ENCODE measurements around the gene ITLN1. TPM values are rescaled to one million over a fixed set of nuclear protein-coding genes. Genes with fewer than 3 reads are reported as not detected.

The ITLN1 gene
- total and polyA plus RNA-seq, 12 donors = 0.54 to 102 (median 2.9) TPM; not detected in 2

DNA sequence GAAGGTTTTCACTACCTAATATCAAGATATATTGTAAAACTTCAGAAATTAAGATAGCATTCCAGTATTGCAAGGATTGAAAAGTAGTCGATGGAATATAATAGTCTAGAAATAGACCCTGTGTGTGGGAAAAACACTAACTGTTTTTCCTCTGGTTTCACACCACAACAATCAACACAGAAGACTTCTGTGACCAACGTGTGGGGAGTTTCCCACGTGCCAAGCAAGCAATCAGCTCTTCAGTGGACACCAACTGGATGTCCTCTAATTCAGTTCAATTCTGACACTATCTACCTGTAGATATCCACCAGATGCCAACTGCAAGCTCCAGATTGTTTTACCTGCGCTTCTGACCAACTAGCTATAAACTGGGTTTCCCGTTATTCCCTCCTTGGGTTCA, 34.4 kb downstream of the ITLN1 start:
- Histone ChIP-seq H3K4me3 (no peak overlapping the region), H3K9me3 (peaks cover 0 to 6% (median 0%) of the 10 kb centered on the region in 11 donors), H3K36me3 (no peaks in the 10 kb centered on the region), H3K4me1 (peaks cover 0 to 3% (median 0%) of the 10 kb centered on the region in 9 donors), H3K27me3 (peaks cover 0 to 10% (median 0%) of the 10 kb centered on the region in 7 donors), H3K27ac (no peak overlapping the region)
- TF ChIP-seq, protein P1, sequence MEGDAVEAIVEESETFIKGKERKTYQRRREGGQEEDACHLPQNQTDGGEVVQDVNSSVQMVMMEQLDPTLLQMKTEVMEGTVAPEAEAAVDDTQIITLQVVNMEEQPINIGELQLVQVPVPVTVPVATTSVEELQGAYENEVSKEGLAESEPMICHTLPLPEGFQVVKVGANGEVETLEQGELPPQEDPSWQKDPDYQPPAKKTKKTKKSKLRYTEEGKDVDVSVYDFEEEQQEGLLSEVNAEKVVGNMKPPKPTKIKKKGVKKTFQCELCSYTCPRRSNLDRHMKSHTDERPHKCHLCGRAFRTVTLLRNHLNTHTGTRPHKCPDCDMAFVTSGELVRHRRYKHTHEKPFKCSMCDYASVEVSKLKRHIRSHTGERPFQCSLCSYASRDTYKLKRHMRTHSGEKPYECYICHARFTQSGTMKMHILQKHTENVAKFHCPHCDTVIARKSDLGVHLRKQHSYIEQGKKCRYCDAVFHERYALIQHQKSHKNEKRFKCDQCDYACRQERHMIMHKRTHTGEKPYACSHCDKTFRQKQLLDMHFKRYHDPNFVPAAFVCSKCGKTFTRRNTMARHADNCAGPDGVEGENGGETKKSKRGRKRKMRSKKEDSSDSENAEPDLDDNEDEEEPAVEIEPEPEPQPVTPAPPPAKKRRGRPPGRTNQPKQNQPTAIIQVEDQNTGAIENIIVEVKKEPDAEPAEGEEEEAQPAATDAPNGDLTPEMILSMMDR (IDR thresholded peaks at IDR 0.05) = no peak
- intact Hi-C loops (cut with DNase I) = no loop called here
- ATAC-seq (no peak), DNase-seq (no peak)
- WGBS, 2 donors = 72 to 84% methylated on average over 5 of the region's 5 CpGs

- Histone ChIP-seq H3K36me3 (no peaks in the 10 kb centered on the region), H3K9me3 (no peaks in the 10 kb centered on the region), H3K27ac (no peak overlapping the region), H3K27me3 (peaks cover 0 to 26% (median 8%) of the 10 kb centered on the region in 7 donors), H3K4me3 (no peak overlapping the region), H3K4me1 (peaks cover 0 to 5% (median 0%) of the 10 kb centered on the region in 9 donors)
- intact Hi-C loops (cut with DNase I) = no loop called here
- WGBS, 2 donors = 71% methylated on average over 12 of the region's 12 CpGs
- ATAC-seq (no peak), DNase-seq (no peak)
- TF ChIP-seq, protein P1 (IDR thresholded peaks at IDR 0.05) = no peak
These were observed 38.7 kb downstream of the ITLN1 start for GRCh38 chr1:160846281-160846680.

- Histone ChIP-seq H3K4me1 (peaks cover 0 to 9% (median 0%) of the 10 kb centered on the region in 9 donors), H3K27ac (no peak overlapping the region), H3K27me3 (peaks cover 0 to 26% (median 8%) of the 10 kb centered on the region in 7 donors), H3K36me3 (no peaks in the 10 kb centered on the region), H3K4me3 (no peak overlapping the region), H3K9me3 (no peaks in the 10 kb centered on the region)
- intact Hi-C loops (cut with DNase I) = loop anchor here in 1 of 10 donors (5.0 kb wide), 1 partner anchor 108 kb away; the partner anchor contains the start of gene ITLN2
- TF ChIP-seq, protein P1 (IDR thresholded peaks at IDR 0.05) = no peak
- ATAC-seq = no peak
- WGBS, 2 donors = 85 to 88% methylated on average over 12 of the region's 12 CpGs
- no peak for DNase-seq
These were observed 40.3 kb downstream of the ITLN1 start for GRCh38 chr1:160844447-160845232.

GRCh38 chr1:160841079-160841478, 43.9 kb downstream of the ITLN1 start:
- peaks cover 0 to 21% (median 8%) of the 10 kb centered on the region in 7 donors for H3K27me3 ChIP-seq
- peaks cover 0 to 44% (median 3%) of the 10 kb centered on the region in 9 donors for H3K4me1 ChIP-seq
- intact Hi-C loops (cut with DNase I) = loop anchor here in 1 of 10 donors (5.0 kb wide), 1 partner anchor 111 kb away; the partner anchor contains the start of gene ITLN2
- ATAC-seq = no peak
- DNase-seq = no peak
- H3K36me3 ChIP-seq = no peaks in the 10 kb centered on the region
- 90 to 98% methylated on average over 4 of the region's 4 CpGs for WGBS, 2 donors
- TF ChIP-seq, protein P1 (IDR thresholded peaks at IDR 0.05) = no peak
- H3K9me3 ChIP-seq = no peaks in the 10 kb centered on the region
- no peak overlapping the region for H3K27ac ChIP-seq
- no peak overlapping the region for H3K4me3 ChIP-seq

All from heart right ventricle (tissue), 16 donors.